Measurements from ENCODE around the gene MOCS1.

The MOCS1 gene

DNA sequence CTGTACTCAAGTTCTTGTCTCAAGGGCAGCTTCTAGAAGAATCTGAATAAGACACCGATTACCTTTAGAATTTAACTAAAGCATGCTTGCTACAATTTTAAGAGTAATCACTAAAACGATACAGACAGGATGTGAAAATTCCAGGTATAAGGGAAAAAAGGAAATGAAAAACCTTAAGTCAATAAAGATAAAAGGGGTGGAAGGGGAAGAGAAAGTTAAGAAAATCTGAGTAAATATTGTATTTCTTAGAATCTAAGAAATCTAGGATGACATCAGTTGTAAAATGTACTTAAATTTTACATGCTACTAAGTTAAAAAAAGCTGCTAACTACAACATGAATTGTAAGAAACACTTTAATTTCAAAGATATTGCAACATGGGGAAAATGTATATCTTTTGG, 30.3 kb upstream of the MOCS1 start:
- no peaks in the 10 kb centered on the region for H3K27me3 ChIP-seq (ENCODE audit: insufficient read depth, low read length, poor library complexity)
- H3K56ac ChIP-seq (ENCODE audit: low read length), result no peak overlapping the region
- H2BK5ac ChIP-seq (ENCODE audit: low read length), result no peak overlapping the region
- H2BK15ac ChIP-seq (replicated peaks; ENCODE audit: low read depth), result no peak overlapping the region
- WGBS (ENCODE audit: extremely low coverage, insufficient coverage, low lambda C conversion rate), result no CpG with 5 or more reads among the region's 2 CpGs
- H2BK120ac ChIP-seq (ENCODE audit: low read depth, low read length), result no peak overlapping the region
- H3K4me2 ChIP-seq (ENCODE audit: low read length), result no peak overlapping the region
- H3K36me3 ChIP-seq (ENCODE audit: control insufficient read depth, insufficient read depth, low read length), result no peaks in the 10 kb centered on the region
- no peak overlapping the region for H3K18ac ChIP-seq (ENCODE audit: low read length)
- peaks cover 2% of the 10 kb centered on the region for H3K4me1 ChIP-seq (ENCODE audit: control insufficient read depth, low read depth, low read length)
- H3K4ac ChIP-seq (ENCODE audit: low read depth, low read length), result no peak overlapping the region
- no peak overlapping the region for H3K27ac ChIP-seq (ENCODE audit: low read depth, low read length)
- no peaks in the 10 kb centered on the region for H3K79me2 ChIP-seq (ENCODE audit: control insufficient read depth, insufficient read depth, low read length)
- H3K79me1 ChIP-seq (ENCODE audit: low read length), result no peaks in the 10 kb centered on the region
- H3K4me3 ChIP-seq (ENCODE audit: low read length), result no peak overlapping the region
- H4K8ac ChIP-seq (ENCODE audit: low read depth, low read length), result no peak overlapping the region
- H3K23ac ChIP-seq (ENCODE audit: low read length), result no peak overlapping the region
- no peak for DNase-seq
- H4K5ac ChIP-seq (ENCODE audit: low read length), result no peak overlapping the region
- H3K9ac ChIP-seq (ENCODE audit: low read length), result no peak overlapping the region
- no peak overlapping the region for H2AK5ac ChIP-seq (ENCODE audit: low read length)

GRCh38 chr6:39964094-39964493, 29.8 kb upstream of the MOCS1 start:
- no CpG with 5 or more reads among the region's 6 CpGs for WGBS (ENCODE audit: extremely low coverage, insufficient coverage, low lambda C conversion rate)
- H4K8ac ChIP-seq (ENCODE audit: low read depth, low read length), result no peak overlapping the region
- H2AK5ac ChIP-seq (ENCODE audit: low read length), result no peak overlapping the region
- H3K27ac ChIP-seq (ENCODE audit: low read depth, low read length), result no peak overlapping the region
- no peak overlapping the region for H3K4me2 ChIP-seq (ENCODE audit: low read length)
- H2BK15ac ChIP-seq (replicated peaks; ENCODE audit: low read depth), result no peak overlapping the region
- H3K23ac ChIP-seq (ENCODE audit: low read length), result no peak overlapping the region
- no peak overlapping the region for H3K18ac ChIP-seq (ENCODE audit: low read length)
- no peak overlapping the region for H4K5ac ChIP-seq (ENCODE audit: low read length)
- no peaks in the 10 kb centered on the region for H3K36me3 ChIP-seq (ENCODE audit: control insufficient read depth, insufficient read depth, low read length)
- H2BK5ac ChIP-seq (ENCODE audit: low read length), result no peak overlapping the region
- no peaks in the 10 kb centered on the region for H3K79me1 ChIP-seq (ENCODE audit: low read length)
- no peak overlapping the region for H2BK120ac ChIP-seq (ENCODE audit: low read depth, low read length)
- no peak overlapping the region for H3K9ac ChIP-seq (ENCODE audit: low read length)
- peaks cover 2% of the 10 kb centered on the region for H3K4me1 ChIP-seq (ENCODE audit: control insufficient read depth, low read depth, low read length)
- DNase-seq, result peak; percentile 32
- no peak overlapping the region for H3K4me3 ChIP-seq (ENCODE audit: low read length)
- H3K27me3 ChIP-seq (ENCODE audit: insufficient read depth, low read length, poor library complexity), result no peaks in the 10 kb centered on the region
- H3K79me2 ChIP-seq (ENCODE audit: control insufficient read depth, insufficient read depth, low read length), result no peaks in the 10 kb centered on the region
- no peak overlapping the region for H3K56ac ChIP-seq (ENCODE audit: low read length)
- H3K4ac ChIP-seq (ENCODE audit: low read depth, low read length), result no peak overlapping the region

- Histone ChIP-seq H4K5ac (ENCODE audit: low read length) (no peak overlapping the region), H3K36me3 (ENCODE audit: control insufficient read depth, insufficient read depth, low read length) (no peaks in the 10 kb centered on the region), H3K4ac (ENCODE audit: low read depth, low read length) (no peak overlapping the region), H3K9ac (ENCODE audit: low read length) (no peak overlapping the region), H3K56ac (ENCODE audit: low read length) (no peak overlapping the region), H4K8ac (ENCODE audit: low read depth, low read length) (no peak overlapping the region), H3K18ac (ENCODE audit: low read length) (no peak overlapping the region), H3K4me2 (ENCODE audit: low read length) (no peak overlapping the region), H3K79me1 (ENCODE audit: low read length) (no peaks in the 10 kb centered on the region), H3K23ac (ENCODE audit: low read length) (no peak overlapping the region), H3K4me1 (ENCODE audit: control insufficient read depth, low read depth, low read length) (peaks cover 2% of the 10 kb centered on the region), H3K4me3 (ENCODE audit: low read length) (no peak overlapping the region), H2AK5ac (ENCODE audit: low read length) (no peak overlapping the region), H2BK5ac (ENCODE audit: low read length) (no peak overlapping the region), H2BK15ac (replicated peaks; ENCODE audit: low read depth) (no peak overlapping the region), H3K27me3 (ENCODE audit: insufficient read depth, low read length, poor library complexity) (no peaks in the 10 kb centered on the region), H3K27ac (ENCODE audit: low read depth, low read length) (no peak overlapping the region), H3K79me2 (ENCODE audit: control insufficient read depth, insufficient read depth, low read length) (no peaks in the 10 kb centered on the region), H2BK120ac (ENCODE audit: low read depth, low read length) (no peak overlapping the region)
- peak; percentile 29 for DNase-seq
- WGBS (ENCODE audit: extremely low coverage, insufficient coverage, low lambda C conversion rate), result no CpG with 5 or more reads among the region's 4 CpGs
These were observed 28.6 kb upstream of the MOCS1 start for GRCh38 chr6:39962831-39963230.

- Histone ChIP-seq H3K4me1 (ENCODE audit: control insufficient read depth, low read depth, low read length) (peaks cover 2% of the 10 kb centered on the region), H3K4ac (ENCODE audit: low read depth, low read length) (no peak overlapping the region), H3K4me2 (ENCODE audit: low read length) (no peak overlapping the region), H3K9ac (ENCODE audit: low read length) (no peak overlapping the region), H3K23ac (ENCODE audit: low read length) (no peak overlapping the region), H3K27me3 (ENCODE audit: insufficient read depth, low read length, poor library complexity) (no peaks in the 10 kb centered on the region), H3K36me3 (ENCODE audit: control insufficient read depth, insufficient read depth, low read length) (no peaks in the 10 kb centered on the region), H3K79me2 (ENCODE audit: control insufficient read depth, insufficient read depth, low read length) (no peaks in the 10 kb centered on the region), H2AK5ac (ENCODE audit: low read length) (no peak overlapping the region), H4K5ac (ENCODE audit: low read length) (no peak overlapping the region), H3K27ac (ENCODE audit: low read depth, low read length) (no peak overlapping the region), H2BK15ac (replicated peaks; ENCODE audit: low read depth) (no peak overlapping the region), H3K4me3 (ENCODE audit: low read length) (no peak overlapping the region), H2BK5ac (ENCODE audit: low read length) (no peak overlapping the region), H4K8ac (ENCODE audit: low read depth, low read length) (no peak overlapping the region), H3K79me1 (ENCODE audit: low read length) (no peaks in the 10 kb centered on the region), H3K18ac (ENCODE audit: low read length) (no peak overlapping the region), H2BK120ac (ENCODE audit: low read depth, low read length) (no peak overlapping the region), H3K56ac (ENCODE audit: low read length) (no peak overlapping the region)
- no CpG with 5 or more reads among the region's 5 CpGs for WGBS (ENCODE audit: extremely low coverage, insufficient coverage, low lambda C conversion rate)
- DNase-seq, result no peak
These were observed 26.9 kb upstream of the MOCS1 start for GRCh38 chr6:39961178-39961577.

GRCh38 chr6:39958947-39959346, 24.7 kb upstream of the MOCS1 start:
- no peak for DNase-seq
- Histone ChIP-seq H3K27me3 (ENCODE audit: insufficient read depth, low read length, poor library complexity) (no peaks in the 10 kb centered on the region), H3K79me2 (ENCODE audit: control insufficient read depth, insufficient read depth, low read length) (no peaks in the 10 kb centered on the region), H3K56ac (ENCODE audit: low read length) (no peak overlapping the region), H3K4me2 (ENCODE audit: low read length) (no peak overlapping the region), H3K23ac (ENCODE audit: low read length) (no peak overlapping the region), H3K18ac (ENCODE audit: low read length) (no peak overlapping the region), H3K27ac (ENCODE audit: low read depth, low read length) (no peak overlapping the region), H3K79me1 (ENCODE audit: low read length) (no peaks in the 10 kb centered on the region), H3K36me3 (ENCODE audit: control insufficient read depth, insufficient read depth, low read length) (no peaks in the 10 kb centered on the region), H4K5ac (ENCODE audit: low read length) (no peak overlapping the region), H3K4me1 (ENCODE audit: control insufficient read depth, low read depth, low read length) (peaks cover under 1% of the 10 kb centered on the region), H4K8ac (ENCODE audit: low read depth, low read length) (no peak overlapping the region), H2BK5ac (ENCODE audit: low read length) (no peak overlapping the region), H3K4ac (ENCODE audit: low read depth, low read length) (no peak overlapping the region), H2AK5ac (ENCODE audit: low read length) (no peak overlapping the region), H3K4me3 (ENCODE audit: low read length) (no peak overlapping the region), H2BK120ac (ENCODE audit: low read depth, low read length) (no peak overlapping the region), H2BK15ac (replicated peaks; ENCODE audit: low read depth) (no peak overlapping the region), H3K9ac (ENCODE audit: low read length) (no peak overlapping the region)
- no CpG with 5 or more reads among the region's 2 CpGs for WGBS (ENCODE audit: extremely low coverage, insufficient coverage, low lambda C conversion rate)

DNA sequence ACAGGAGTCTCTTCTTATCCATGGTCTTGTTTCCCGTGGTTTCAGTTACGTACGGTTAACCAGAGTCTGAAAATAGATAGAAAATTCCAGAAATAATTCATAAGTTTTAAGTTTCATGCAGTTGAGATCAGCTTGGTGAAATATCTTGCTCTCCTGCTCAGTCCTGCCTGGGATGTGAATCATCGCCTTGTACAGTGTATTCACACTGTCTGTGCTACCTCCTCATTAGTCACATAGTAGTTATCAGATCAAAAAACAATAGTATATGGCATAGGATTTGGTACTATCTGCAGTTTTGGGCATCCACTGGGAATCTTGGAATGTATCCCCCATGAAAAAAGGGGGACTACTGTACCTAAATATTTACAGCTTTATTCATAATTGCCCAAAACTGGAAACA, 22.7 kb upstream of the MOCS1 start:
- no peak for DNase-seq
- Histone ChIP-seq H2AK5ac (ENCODE audit: low read length) (no peak overlapping the region), H3K9ac (ENCODE audit: low read length) (no peak overlapping the region), H3K36me3 (ENCODE audit: control insufficient read depth, insufficient read depth, low read length) (no peaks in the 10 kb centered on the region), H2BK15ac (replicated peaks; ENCODE audit: low read depth) (no peak overlapping the region), H3K27me3 (ENCODE audit: insufficient read depth, low read length, poor library complexity) (no peaks in the 10 kb centered on the region), H2BK5ac (ENCODE audit: low read length) (no peak overlapping the region), H4K5ac (ENCODE audit: low read length) (no peak overlapping the region), H3K4me1 (ENCODE audit: control insufficient read depth, low read depth, low read length) (no peaks in the 10 kb centered on the region), H3K56ac (ENCODE audit: low read length) (no peak overlapping the region), H3K4me3 (ENCODE audit: low read length) (no peak overlapping the region), H3K79me2 (ENCODE audit: control insufficient read depth, insufficient read depth, low read length) (no peaks in the 10 kb centered on the region), H3K4me2 (ENCODE audit: low read length) (no peak overlapping the region), H3K4ac (ENCODE audit: low read depth, low read length) (no peak overlapping the region), H3K79me1 (ENCODE audit: low read length) (no peaks in the 10 kb centered on the region), H3K27ac (ENCODE audit: low read depth, low read length) (no peak overlapping the region), H3K23ac (ENCODE audit: low read length) (no peak overlapping the region), H2BK120ac (ENCODE audit: low read depth, low read length) (no peak overlapping the region), H3K18ac (ENCODE audit: low read length) (no peak overlapping the region), H4K8ac (ENCODE audit: low read depth, low read length) (no peak overlapping the region)
- no CpG with 5 or more reads among the region's 4 CpGs for WGBS (ENCODE audit: extremely low coverage, insufficient coverage, low lambda C conversion rate)

Measured in mesendoderm (in vitro differentiated cells).